RCC 7860 (cell line): ENCODE measurements around the gene ADPRS.

ENCODE experiments used
- DNase-seq: peaks from one replicate; pipeline ENCODE4 v3.0.0-alpha.2; 2015; ENCODE audit warnings: low spot score
- FAIRE-seq: peaks from 2 replicates; lab custom pipeline; 2012; peaks lifted over from hg19 to GRCh38; lab: Jason Lieb, UNC

Gene ADPRS, protein sequence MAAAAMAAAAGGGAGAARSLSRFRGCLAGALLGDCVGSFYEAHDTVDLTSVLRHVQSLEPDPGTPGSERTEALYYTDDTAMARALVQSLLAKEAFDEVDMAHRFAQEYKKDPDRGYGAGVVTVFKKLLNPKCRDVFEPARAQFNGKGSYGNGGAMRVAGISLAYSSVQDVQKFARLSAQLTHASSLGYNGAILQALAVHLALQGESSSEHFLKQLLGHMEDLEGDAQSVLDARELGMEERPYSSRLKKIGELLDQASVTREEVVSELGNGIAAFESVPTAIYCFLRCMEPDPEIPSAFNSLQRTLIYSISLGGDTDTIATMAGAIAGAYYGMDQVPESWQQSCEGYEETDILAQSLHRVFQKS

DNA sequence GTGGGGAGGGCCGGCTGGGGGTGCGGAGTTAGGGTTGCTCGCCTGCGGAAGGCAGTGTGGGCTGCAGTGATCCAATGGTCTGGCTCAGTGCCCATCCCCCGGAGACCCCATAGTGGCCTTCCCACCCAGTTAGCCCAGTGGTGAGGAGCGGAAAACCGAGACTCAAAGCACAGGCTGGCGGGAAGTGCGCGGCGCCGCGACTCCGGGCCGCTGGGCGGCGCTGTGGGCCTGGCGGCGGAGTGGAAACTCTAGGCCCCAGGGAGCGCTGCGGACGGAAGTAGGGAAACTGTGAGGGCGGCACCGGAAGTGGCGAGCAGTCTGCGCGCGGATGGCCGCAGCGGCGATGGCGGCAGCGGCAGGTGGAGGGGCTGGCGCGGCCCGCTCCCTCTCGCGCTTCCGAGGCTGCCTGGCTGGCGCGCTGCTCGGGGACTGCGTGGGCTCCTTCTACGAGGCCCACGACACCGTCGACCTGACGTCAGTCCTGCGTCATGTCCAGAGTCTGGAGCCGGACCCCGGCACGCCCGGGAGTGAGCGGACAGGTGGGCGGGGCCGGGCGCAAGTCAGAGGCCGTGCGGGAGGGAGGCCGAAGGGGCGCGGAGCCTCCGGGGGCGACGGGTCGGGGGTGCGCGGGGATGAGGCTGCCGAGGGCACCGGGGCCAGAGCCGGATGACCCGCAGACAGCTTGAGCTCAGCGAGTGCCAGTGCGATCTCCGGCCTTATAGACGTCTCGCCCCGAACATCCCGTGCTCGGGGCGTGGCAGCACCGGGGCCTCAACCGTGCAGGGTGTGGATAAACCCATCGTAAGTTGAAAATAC, at the start of gene ADPRS:
ADPRS (plus strand) TSS at position 316 of the 816 bp plus-strand sequence; CDS start at position 329, 13 bp downstream.
- peak; percentile 75 for DNase-seq
- FAIRE-seq = no peak

DNA sequence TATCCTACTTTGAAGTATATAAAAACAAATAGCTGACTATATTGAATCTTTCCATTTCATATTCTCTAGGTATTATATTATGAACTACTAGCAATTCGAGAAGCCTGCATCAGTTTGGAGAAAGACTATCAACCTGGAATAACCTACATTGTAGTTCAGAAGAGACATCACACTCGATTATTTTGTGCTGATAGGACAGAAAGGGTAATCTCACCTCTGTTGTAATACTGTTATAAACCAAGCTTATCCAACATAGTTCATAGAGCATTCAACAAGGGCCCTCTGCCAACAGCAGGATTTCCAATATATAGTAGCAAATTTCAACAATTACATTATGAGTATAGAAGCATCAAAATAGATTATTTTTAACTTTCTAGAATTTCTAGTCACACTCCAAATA, 48.5 kb upstream of the ADPRS start:
- FAIRE-seq (no peak), DNase-seq (no peak)

DNA sequence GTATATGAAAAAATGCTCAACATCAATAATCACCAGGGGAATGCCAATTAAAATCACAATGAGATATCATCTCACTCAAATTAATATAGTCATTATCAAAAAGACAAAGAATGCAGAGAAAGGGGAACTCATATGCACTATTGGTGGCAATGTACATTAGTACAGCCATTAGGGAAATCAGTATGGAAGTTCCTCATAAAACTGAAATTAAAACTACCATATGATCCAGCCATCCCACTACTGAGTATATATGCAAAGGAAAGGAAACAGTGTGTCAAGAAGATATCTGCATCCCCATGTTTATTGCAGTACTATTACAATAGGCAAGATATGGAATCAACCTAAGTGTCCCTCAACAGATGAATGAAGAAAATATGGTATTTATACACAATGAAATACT, 36.9 kb upstream of the ADPRS start:
- no peak for DNase-seq
- no peak for FAIRE-seq

GRCh38 chr1:36053978-36054377, 34.7 kb upstream of the ADPRS start:
- DNase-seq (no peak), FAIRE-seq (no peak)

DNA sequence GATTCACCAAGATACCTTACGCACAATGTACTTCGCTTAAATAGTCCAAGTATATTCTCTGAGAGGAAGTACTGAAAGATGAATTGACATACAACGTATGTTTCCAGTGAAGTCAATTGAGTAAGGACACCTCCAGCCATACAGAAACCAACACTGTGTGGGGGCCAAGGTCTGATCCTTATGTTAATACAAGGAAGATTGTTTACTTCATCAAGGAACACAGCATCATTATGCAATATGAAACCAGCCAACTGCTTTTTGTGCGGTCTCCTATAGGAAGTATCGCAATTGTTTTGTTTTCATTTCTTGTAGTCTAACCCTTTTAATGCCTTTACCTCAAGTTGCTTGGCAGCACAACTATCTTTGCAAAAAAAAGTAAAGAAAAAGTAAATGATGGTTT, 33.0 kb upstream of the ADPRS start:
- no peak for FAIRE-seq
- DNase-seq = no peak

DNA sequence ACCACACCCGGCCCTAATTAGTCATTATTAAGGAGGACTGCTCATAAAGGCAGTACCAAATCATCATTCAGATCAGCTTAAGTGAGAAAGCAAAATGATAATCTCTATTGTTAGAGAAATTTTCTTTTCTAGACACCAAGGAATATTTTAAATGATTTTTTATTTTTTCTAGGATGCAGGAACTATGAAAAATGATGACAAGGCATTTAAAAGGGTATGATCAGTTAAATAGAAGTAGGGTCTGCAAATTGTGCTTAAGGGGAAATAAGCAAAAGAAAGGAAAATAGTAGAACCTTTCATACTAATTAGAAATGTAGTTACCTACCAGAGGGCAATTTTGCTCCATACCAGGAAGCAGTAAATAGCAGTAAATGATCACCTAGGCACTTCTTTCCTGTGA, 26.4 kb upstream of the ADPRS start:
- FAIRE-seq (no peak), DNase-seq (no peak)

- no peak for FAIRE-seq
- DNase-seq = no peak
Observed at GRCh38 chr1:36067871-36068270, 20.8 kb upstream of the ADPRS start.

DNA sequence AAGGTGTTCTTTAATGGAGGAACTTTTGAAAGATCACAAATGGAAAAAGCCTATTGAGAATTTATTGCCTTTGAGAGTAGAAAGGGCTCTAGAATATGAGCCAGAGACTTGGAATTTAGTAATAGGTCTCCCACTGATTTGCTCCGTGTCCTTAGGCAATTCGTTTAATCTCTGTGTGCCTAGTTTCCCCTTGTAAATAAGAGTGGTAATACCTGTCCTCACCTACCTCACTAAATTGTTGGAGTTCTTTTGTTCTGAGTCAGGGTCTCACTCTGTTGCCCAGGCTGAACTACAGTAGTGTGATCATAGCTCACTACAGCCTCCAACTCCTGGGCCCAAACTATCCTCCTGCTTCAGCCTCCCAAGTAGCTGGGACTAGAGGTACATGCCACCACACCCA, 19.8 kb upstream of the ADPRS start:
- no peak for FAIRE-seq
- no peak for DNase-seq

DNA sequence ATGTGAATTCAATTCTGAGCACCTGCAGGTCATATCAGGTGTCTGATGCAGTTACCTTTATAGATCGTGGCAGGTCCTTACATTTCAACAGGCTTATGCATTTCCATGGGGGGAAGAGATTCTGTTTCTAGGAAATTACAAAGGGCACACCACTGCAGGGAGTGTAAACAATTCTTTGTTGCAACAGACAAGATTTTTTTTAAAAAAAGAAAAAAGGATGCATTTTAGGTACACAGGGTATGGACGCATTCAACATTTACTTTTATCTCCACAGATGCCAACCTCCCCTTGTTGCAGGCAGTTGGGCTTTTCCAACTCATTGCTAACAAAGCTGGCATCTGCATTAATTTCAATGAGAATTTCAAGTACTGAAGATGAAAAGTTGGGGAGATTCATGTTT, 18.3 kb upstream of the ADPRS start:
- no peak for FAIRE-seq

DNA sequence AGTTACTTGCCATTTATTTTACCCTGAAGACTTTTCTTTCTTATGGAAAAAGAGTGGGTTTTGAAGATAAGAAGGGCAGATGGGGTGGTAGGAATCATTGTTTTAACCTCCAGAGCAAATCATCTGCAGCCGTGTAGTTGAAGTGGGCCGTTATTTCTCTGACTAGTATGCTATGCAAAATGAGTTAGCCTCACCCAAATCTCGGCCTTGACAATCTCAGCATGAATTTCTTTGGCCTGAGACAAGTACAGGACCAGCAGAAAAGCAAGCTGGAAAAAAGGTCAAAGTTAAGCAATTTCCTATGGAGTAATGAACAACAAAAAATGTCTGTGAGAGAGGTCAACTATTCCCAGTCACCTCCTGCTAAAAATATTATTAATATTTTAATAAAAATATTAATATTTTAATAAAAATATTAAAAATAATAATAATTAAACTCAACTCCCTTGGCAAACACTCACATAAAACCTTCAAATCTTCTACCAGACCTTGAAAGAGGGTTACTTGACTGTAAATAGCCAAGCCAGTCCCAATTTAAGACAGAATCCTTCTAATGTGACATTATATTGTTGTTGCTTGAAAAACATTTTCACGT, 11.6 kb upstream of the ADPRS start:
- DNase-seq (no peak), FAIRE-seq (no peak)

More for the DNA sequence above, 18.3 kb upstream of the ADPRS start:
- DNase-seq = no peak

DNA sequence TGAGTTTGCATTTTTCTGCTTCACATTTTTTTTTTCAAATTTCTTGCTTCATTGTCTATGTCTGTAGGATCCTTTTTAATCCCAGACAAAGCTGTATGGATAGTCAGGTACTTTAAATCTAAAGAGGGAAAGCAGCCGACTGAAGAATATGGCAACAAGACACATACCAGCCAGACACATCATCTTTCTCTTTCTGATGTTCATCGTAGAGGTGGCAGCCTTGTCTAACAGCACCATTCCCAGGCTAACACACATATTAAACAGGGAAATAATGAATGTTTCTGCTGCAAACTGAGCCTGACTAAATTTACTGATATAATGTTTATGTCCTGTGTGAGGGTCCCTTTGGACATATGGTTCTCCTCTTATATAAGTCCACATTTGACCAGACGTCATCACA, 8.5 kb upstream of the ADPRS start:
- FAIRE-seq = no peak
- no peak for DNase-seq

DNA sequence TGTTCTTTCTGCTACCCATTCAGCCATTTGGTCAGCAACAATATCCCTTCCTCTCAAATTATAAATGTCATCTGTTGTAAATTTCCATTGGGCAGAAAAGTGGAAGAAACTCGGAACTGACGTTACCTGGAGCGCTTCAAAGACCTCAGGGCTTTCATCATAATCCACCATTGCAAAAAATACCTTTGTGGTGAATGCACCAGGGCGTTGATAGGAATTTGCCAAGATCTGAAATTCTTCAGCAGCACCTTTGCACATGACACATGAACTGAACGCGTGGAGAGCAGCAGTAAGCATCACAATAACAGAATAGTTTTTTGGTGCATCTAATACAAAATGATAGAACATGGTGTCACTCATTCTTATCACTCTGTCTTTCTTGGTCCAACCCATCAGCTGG, 7.9 kb upstream of the ADPRS start:
- FAIRE-seq (no peak), DNase-seq (no peak)

DNA sequence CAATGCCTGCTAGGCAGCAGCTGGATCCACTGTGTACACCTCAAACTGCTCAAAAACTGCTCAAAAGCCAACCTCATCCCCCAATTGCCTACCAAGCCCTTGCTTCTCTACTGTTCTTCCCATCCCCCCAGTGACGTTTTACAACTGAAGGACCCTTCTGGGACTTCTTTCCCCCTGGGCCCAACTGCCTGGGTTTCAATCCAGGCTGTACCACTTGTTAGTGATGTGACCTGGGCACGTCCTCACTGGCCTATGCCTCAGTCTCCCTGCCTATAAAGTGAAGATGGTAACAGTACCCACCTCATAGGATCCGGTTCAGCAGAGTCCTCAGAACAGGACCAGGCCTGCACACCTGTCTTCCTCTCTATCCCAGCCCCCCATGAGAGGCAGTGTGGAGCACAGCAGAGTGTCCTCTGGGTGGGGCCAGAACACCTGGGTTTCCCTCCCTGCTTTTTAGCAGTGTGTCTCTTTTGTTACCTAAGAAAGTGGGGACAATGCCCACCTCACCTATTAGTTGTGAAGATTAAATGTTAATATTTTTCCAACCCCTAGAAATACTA, 6.7 kb upstream of the ADPRS start:
- DNase-seq = no peak
- FAIRE-seq = no peak

DNA sequence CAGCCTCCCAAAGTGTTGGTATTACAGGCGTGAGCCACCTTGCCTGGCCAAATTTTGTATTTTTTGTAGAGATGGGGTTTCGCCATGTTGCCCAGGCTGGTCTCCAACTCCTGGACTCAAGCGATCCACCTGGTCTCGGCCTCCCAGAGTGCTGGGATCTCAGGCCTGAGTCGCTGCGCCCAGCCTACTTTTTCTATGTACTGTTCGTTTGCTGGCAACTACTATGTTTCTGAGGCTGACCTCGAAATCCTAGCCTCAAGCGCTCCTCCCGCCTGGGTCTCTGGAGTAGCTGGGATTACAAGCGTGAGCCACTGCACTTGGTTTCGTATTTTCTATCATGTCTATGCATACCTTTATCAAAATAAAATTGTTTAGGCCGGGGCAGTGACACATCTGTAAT, 5.5 kb upstream of the ADPRS start:
- DNase-seq (no peak), FAIRE-seq (no peak)

DNA sequence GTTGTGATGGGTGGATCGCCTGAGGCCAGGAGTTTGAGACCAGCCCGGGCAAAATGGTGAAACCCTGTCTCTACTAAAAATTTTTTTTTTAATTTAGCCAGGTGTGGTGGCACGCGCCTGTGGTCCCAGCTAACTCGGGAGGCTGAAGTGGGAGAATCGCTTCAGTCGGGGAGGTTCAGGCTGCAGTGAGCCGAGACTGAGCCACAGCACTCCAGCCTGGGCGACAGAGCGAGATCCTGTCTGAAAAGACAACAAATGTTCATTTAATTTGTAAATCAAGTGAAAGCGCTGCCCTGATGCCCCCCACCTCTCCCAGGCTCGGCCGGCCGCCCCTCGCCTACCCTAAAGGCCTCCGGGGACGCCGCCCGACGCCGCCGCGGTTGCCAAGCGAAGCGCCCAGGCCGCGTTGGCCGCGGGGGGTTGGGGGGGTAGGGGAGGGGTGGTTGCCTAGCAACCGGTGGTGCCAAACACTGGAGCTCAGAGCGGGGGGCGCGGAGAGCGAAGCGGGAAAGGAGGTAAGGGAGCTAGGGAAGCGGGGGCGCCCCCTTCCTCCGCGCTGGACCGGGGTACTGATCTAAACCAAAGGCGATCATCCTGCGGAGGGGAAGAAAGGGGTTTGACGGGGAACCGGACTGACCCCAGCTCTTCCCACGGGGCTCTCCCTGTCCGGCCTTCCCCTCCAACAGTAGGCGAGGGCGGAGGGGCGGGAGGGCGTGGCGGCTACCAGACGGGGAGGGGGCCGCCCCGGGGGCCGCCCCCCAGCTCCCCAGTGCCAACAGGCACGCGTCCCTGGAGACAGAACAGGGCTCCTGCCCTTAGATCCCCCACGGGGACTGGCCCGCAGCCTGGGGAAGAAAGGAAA, 4.8 kb upstream of the ADPRS start, which contains the start of gene TEKT2:
TEKT2 (plus strand) TSS at position 460 of the 862 bp plus-strand sequence. CDS start 828 bp downstream, outside the sequence.
- no peak for DNase-seq
- FAIRE-seq = no peak

GRCh38 chr1:36084497-36085115, 4.1 kb upstream of the ADPRS start:
- FAIRE-seq (no peak), DNase-seq (no peak)

- FAIRE-seq = no peak
- DNase-seq = no peak
Observed at GRCh38 chr1:36085126-36085525, 3.6 kb upstream of the ADPRS start.

DNA sequence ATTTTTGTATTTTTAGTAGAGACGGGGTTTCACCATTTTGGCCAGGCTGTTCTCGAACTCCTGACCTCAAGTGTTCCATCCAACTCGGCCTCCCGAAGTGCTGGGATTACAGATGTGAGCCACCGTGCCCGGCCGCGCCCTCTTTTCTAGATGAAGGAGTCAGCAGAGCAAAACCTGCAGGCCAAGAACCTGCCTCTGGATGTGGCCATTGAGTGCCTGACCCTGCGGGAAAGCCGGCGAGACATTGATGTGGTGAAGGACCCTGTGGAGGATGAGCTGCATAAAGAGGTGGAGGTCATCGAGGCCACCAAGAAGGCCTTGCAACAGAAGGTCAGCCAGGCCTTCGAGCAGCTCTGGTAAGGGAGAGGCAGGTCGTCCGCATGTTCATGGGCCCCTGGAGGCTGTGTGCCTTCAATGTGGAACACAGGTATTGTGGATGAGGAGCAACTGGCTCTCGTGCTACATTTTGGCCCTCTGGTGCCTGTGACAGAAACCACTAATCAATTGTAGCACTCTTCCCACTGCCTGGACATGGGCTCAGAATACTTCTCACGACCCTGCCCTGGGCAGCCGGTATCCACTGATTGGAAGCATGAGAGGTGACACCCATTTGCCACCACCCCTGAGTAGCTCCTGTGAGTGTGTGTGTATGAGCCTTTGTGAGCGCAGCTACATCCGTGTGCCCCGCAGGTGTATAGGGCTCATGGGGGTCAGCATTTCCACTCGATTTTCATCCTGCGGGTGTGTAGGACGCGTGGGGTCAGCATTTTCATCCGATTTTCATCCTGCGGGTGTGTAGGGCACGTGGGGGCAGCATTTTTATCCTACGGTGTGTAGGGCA, 2.8 kb upstream of the ADPRS start:
- DNase-seq = no peak
- no peak for FAIRE-seq
